Measurements from ENCODE around the gene SPAG4. TPM values are rescaled to one million over a fixed set of nuclear protein-coding genes. Genes with fewer than 3 reads are reported as not detected.

The SPAG4 gene
- total and polyA plus RNA-seq, 7 donors = 0.49 to 2.1 (median 1.1) TPM

DNA sequence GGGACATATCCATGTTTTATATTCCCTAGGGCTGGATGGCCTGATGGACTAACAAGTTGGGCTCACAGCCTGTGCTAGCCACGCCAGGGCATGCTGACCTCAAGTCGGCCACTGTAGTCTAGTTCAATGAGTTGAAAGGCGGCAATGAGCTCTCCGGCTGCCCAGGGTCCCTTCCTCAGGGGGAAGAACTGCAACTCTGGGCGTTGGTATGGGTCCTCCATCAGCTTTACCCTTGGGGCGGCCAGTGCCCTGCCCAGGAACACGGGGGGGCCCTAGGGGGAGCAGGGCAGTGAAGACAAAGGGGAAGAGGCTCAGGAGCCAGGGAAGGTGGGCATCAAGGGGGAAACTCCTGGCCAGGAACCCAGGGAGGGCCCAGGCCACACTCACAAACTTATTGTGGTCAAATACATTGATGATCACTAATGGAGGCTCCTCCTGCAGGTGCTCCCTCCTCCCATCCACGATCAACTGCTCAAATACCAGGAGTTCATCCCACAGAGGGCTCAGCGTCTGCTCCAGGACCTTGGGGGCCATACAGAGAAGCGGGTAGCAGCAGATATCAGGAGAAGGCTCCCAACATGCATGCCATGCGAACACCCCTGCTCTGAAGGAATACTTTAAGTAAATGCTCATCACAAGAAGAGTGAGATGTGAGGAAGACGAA is 32.8 kb upstream of the SPAG4 start:
- H3K27me3 ChIP-seq (ENCODE audit: insufficient read depth in 3 of 3, low read length in 2 of 3) = no peaks in the 10 kb centered on the region
- peak in 1 of 2 donors; percentile 18 for DNase-seq
- TF ChIP-seq, protein P1, sequence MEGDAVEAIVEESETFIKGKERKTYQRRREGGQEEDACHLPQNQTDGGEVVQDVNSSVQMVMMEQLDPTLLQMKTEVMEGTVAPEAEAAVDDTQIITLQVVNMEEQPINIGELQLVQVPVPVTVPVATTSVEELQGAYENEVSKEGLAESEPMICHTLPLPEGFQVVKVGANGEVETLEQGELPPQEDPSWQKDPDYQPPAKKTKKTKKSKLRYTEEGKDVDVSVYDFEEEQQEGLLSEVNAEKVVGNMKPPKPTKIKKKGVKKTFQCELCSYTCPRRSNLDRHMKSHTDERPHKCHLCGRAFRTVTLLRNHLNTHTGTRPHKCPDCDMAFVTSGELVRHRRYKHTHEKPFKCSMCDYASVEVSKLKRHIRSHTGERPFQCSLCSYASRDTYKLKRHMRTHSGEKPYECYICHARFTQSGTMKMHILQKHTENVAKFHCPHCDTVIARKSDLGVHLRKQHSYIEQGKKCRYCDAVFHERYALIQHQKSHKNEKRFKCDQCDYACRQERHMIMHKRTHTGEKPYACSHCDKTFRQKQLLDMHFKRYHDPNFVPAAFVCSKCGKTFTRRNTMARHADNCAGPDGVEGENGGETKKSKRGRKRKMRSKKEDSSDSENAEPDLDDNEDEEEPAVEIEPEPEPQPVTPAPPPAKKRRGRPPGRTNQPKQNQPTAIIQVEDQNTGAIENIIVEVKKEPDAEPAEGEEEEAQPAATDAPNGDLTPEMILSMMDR (IDR thresholded peaks at IDR 0.05) = no peak
- no peak overlapping the region for H3K27ac ChIP-seq
- ATAC-seq = no peak
- H3K9me3 ChIP-seq = no peaks in the 10 kb centered on the region
- H3K4me1 ChIP-seq = no peaks in the 10 kb centered on the region
- no peak overlapping the region for H3K4me3 ChIP-seq
- WGBS, 3 donors = 85% methylated on average over 12 of the region's 12 CpGs
- intact Hi-C loops (cut with DNase I) = no loop called here
- H3K36me3 ChIP-seq (ENCODE audit: insufficient read depth in 1 of 2, low read depth in 1 of 2) = no peaks in the 10 kb centered on the region

DNA sequence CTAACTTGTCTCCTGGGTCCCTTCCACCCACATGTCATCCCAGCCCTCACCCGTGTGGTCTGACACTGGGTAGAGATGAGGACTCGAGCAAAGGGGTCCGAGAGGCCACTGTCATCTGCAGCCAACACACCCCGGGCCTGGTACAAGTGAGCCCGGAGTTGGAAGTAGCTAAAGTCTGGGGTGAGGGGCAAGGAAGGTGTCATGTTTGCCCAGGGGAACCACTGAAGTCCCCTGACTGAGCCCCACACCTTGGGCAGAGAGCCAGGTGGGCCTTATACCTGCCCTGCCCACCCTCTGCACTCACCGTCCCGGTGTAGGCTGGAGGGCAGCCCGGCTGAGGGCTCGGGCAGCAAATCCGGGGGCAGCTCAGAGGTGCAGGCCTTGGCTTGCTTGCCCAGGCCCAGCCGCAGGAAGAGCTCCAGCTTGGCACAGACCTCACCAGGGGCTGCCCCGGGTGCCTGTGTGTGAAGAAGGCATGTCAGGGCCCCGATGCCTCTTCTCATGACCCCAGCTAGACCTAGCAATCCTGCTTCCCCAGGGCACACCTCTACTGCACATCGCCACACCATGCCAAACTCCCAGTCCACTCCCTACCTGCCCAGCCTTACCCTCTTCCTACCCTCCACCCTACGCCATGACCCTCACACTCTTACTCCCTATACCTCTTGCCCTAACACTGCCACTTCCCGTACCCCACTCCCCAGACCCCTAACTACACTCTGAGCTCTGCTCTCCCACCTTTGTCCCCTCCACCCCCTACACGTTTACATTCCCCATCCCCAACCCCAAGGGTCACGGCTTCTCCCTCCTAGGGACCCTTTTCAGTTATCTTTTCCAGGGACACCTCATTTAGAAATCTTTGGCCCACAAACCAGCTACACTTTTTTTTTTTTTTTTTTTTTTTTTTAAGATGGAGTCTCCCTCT is 31.7 kb upstream of the SPAG4 start:
- Histone ChIP-seq H3K27me3 (ENCODE audit: insufficient read depth in 3 of 3, low read length in 2 of 3) (no peaks in the 10 kb centered on the region), H3K4me3 (no peak overlapping the region), H3K36me3 (ENCODE audit: insufficient read depth in 1 of 2, low read depth in 1 of 2) (no peaks in the 10 kb centered on the region), H3K4me1 (no peaks in the 10 kb centered on the region), H3K9me3 (no peaks in the 10 kb centered on the region), H3K27ac (no peak overlapping the region)
- TF ChIP-seq, protein P1 (IDR thresholded peaks at IDR 0.05) = no peak
- intact Hi-C loops (cut with DNase I) = no loop called here
- ATAC-seq = peak in 1 of 4 donors; percentile 33
- peak in 1 of 2 donors; percentile 41 for DNase-seq
- 85 to 87% (median 85%) methylated on average over 17 to 18 of the region's 18 CpGs for WGBS, 3 donors

DNA sequence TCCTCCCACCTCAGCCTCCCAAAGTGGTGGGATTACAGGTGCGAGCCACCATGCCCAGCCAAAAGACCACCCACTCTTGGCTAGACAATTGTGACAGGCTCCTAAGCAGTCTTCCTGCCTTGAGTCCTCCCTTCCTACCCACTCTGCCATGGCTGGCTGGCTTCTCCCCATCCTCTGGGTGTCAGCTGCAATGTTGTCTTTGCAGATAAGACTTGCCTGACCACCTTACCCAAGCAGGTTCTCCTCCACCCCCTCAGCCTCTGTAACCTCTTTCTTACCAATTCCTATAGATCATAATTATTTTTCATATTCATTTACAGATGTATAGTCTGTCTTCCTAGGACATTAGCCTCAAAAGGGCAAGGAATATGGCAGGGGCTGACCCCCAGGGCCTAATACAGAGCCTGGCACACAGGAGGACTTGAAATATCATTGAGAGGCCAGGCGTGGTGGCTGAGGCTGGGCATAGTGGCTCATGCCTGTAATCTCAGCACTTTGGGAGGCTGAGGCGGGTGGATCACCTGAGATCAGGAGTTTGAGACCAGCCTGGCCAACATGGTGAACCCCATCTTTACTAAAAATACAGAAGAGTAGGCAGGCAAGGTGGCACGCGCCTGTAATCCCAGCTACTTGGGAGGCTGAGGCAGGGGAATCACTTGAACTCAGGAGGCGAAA is 28.7 kb upstream of the SPAG4 start:
- ATAC-seq (no peak), DNase-seq (peak in 1 of 2 donors; percentile 12)
- Histone ChIP-seq H3K36me3 (ENCODE audit: insufficient read depth in 1 of 2, low read depth in 1 of 2) (no peaks in the 10 kb centered on the region), H3K27ac (no peak overlapping the region), H3K4me3 (no peak overlapping the region), H3K27me3 (ENCODE audit: insufficient read depth in 3 of 3, low read length in 2 of 3) (no peaks in the 10 kb centered on the region), H3K4me1 (no peaks in the 10 kb centered on the region), H3K9me3 (no peaks in the 10 kb centered on the region)
- 90 to 95% (median 93%) methylated on average over 6 of the region's 6 CpGs for WGBS, 3 donors
- TF ChIP-seq, protein P1 (IDR thresholded peaks at IDR 0.05) = no peak
- intact Hi-C loops (cut with DNase I) = no loop called here

DNA sequence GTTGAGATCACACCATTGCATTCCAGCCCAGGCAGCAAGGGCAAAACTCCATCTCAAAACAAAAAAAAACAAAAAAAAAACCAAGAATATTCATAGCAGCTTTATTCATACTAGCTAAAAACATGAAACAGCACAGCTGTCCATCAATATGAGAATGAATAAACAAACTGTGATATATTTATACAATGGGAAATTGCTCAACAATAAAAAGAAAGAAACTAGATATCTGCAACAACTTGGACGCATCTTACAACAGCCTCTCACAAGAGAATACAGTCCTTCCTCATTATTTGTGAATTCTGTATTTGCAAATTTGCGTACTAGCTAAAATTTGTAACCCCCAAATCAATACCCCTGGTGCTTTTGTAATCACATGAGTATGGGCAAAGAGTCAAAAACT is 28.2 kb upstream of the SPAG4 start:
- TF ChIP-seq, protein P1 (IDR thresholded peaks at IDR 0.05) = no peak
- Histone ChIP-seq H3K27ac (no peak overlapping the region), H3K4me3 (no peak overlapping the region), H3K36me3 (ENCODE audit: insufficient read depth in 1 of 2, low read depth in 1 of 2) (no peaks in the 10 kb centered on the region), H3K4me1 (no peaks in the 10 kb centered on the region), H3K9me3 (no peaks in the 10 kb centered on the region), H3K27me3 (ENCODE audit: insufficient read depth in 3 of 3, low read length in 2 of 3) (no peaks in the 10 kb centered on the region)
- 81 to 84% (median 81%) methylated on average over 2 of the region's 2 CpGs for WGBS, 3 donors
- DNase-seq = no peak
- intact Hi-C loops (cut with DNase I) = no loop called here
- no peak for ATAC-seq

Measured in psoas muscle (tissue), 8 donors.